ENCODE data around the gene PTPN22.

The PTPN22 gene

GRCh38 chr1:113793878-113794834 is 77.4 kb downstream of the PTPN22 start:
- no peak for DNase-seq (ENCODE audit: low spot score)

- no peak for DNase-seq (ENCODE audit: low spot score)
Observed at GRCh38 chr1:113792986-113793385, 78.5 kb downstream of the PTPN22 start.

GRCh38 chr1:113792471-113792870 is 79.0 kb downstream of the PTPN22 start:
- DNase-seq (ENCODE audit: low spot score): no peak

GRCh38 chr1:113788802-113789201 is 82.7 kb downstream of the PTPN22 start:
- no peak for DNase-seq (ENCODE audit: low spot score)

GRCh38 chr1:113787663-113788062 is 83.8 kb downstream of the PTPN22 start:
- no peak for DNase-seq (ENCODE audit: low spot score)

GRCh38 chr1:113786069-113786468 is 85.4 kb downstream of the PTPN22 start:
- no peak for DNase-seq (ENCODE audit: low spot score)

GRCh38 chr1:113784104-113784779 is 87.3 kb downstream of the PTPN22 start:
- no peak for DNase-seq (ENCODE audit: low spot score)

GRCh38 chr1:113783254-113784103 is 88.0 kb downstream of the PTPN22 start:
- no peak for DNase-seq (ENCODE audit: low spot score)

GRCh38 chr1:113782406-113782805 is 89.1 kb downstream of the PTPN22 start:
- no peak for DNase-seq (ENCODE audit: low spot score)

GRCh38 chr1:113780374-113781146 is 91.0 kb downstream of the PTPN22 start:
- no peak for DNase-seq (ENCODE audit: low spot score)

GRCh38 chr1:113779542-113779941 is 92.0 kb downstream of the PTPN22 start:
- DNase-seq (ENCODE audit: low spot score): no peak

GRCh38 chr1:113777561-113777960 is 94.0 kb downstream of the PTPN22 start:
- no peak for DNase-seq (ENCODE audit: low spot score)

GRCh38 chr1:113770031-113770430 is 101.5 kb downstream of the PTPN22 start:
- DNase-seq (ENCODE audit: low spot score): no peak

GRCh38 chr1:113769601-113769970 is 101.9 kb downstream of the PTPN22 start:
- no peak for DNase-seq (ENCODE audit: low spot score)

- no peak for DNase-seq (ENCODE audit: low spot score)
Observed at GRCh38 chr1:113768916-113769600, 102.5 kb downstream of the PTPN22 start.

- DNase-seq (ENCODE audit: low spot score): no peak
Observed at GRCh38 chr1:113765306-113766230, 105.9 kb downstream of the PTPN22 start.

All from kidney capillary endothelial cell (primary cell).